HG02840 (cell line): ENCODE data around the gene AGFG1.
"Not testable (repeated sequence)": the region's sequence is repeated elsewhere in the genome, so short reads cannot be mapped to it uniquely, and the experiment has no call there.

Experiments
- ATAC-seq: cut with Tn5 transposase; IDR thresholded peaks from one replicate; pipeline ENCODE4 v1.9.1; 2021; ENCODE audit warnings: mild to moderate bottlenecking, moderate library complexity, moderate number of reproducible peaks; ENCODE audit not compliant: unreplicated experiment, low FRiP score

The AGFG1 gene

DNA sequence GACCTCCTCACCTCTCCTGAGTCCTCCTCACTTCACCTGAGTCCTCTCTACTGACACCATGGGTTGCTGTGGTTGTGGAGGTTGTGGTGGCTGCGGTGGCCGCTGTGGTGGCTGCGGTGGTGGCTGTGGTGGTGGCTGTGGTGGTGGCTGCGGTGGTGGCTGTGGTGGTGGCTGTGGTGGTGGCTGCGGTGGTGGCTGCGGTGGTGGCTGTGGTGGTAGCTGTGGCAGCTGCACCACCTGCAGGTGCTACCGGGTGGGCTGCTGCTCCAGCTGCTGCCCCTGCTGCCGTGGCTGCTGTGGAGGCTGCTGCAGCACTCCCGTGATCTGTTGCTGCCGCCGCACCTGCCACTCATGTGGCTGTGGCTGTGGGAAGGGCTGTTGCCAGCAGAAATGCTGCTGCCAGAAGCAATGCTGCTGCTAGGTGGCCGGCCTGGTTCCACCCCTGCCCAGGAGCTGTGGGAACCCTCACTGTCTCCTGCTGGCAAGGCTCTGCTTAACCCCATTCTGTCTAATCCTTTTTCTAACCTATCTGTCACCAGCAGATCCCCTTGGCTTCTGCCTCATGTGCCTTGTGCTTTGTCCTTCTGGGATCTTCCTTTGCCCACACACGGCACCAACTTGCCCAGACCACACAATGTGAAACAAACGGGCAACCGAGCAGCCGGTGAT is 127.0 kb downstream of the AGFG1 start, which contains the start of gene SCYGR2:
Gene SCYGR2 (plus strand): TSS at position 59 of the 669 bp plus-strand sequence. CDS start 0 bp downstream, at position 59.
- ATAC-seq = not testable (repeated sequence)

DNA sequence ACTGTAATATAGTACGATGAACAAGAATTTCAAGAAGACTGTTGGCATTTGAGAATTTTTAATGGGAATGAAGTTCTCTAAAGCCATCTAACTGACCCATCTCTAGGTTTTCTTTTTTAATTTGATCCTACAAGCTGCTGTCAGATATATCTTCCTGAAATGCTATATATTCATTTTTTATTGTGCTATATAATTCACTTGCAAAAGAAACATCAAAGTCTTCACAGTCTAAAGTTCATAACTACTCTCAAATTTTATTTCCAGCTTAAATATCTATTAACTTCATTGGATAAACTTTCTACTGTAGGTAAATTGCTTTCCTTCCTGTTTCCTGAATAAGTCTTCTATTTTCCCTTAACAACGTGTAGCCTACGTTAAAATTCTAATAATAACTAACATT is 130.4 kb downstream of the AGFG1 start:
- ATAC-seq = no peak

DNA sequence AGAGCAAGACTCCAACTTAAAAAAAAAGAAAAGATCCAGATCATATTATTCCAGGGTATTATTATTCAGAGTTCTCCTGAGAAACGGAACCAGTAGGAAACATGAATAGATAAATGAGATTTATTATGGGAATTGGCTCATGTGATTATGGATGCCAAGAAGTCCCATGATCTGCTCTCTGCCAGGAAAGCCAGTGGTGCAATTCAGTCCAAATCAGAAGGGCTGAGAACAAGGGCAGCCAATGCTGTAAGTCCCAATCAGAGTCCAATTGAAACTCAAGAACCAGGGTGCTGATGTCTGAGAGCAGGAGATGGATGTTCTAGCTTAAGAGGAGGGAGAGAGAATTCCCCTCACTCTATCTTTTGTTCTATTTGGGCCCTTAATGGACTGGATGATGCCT is 134.5 kb downstream of the AGFG1 start:
- no peak for ATAC-seq

DNA sequence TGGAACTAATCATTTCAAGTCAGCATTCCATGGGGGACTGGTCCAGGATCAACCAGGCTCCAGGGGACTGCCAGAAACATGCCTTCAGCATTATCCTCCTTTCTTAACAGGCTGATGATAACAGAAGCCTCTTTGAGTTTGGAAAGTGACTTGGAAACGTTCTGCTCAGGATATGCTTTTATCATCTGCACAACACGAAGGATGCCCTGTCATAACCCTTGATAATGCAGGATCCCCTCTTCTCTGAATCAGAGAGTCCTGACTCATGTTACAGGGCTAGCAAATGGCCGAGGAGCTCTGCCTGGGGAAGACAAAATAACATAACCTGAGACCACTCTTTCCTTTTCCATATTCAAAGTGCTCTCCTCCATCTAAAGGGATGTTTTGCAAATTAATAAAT is 136.0 kb downstream of the AGFG1 start:
- ATAC-seq = no peak

DNA sequence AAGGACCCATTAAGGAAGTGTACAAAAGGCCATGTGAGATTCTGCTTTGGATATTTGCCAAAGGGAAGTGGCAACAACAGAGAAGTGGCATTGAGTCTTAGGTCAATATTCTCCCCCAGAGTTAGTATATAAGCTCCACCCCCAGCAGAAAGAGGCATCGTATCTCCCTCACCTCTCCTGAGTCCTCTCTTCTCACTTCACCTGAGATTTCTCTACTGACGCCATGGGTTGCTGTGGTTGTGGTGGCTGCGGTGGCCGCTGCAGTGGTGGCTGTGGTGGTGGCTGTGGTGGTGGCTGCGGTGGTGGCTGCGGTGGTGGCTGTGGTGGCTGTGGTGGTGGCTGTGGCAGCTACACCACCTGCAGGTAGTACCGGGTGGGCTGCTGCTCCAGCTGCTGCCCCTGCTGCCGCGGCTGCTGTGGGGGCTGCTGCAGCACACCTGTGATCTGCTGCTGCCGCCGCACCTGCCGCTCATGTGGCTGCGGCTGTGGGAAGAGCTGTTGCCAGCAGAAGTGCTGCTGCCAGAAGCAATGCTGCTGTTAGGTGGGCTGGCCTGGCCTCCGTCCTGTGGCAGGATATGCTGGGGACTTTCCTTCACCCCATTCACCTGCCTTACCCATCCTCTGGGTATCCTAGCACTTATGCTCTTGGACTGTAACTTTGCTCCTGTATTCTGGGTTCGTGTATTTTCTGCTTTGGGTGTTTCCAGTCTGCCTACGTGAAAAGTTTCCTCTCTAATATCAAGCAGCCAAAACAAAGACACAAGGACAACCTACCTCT is 136.8 kb downstream of the AGFG1 start:
- no peak for ATAC-seq

DNA sequence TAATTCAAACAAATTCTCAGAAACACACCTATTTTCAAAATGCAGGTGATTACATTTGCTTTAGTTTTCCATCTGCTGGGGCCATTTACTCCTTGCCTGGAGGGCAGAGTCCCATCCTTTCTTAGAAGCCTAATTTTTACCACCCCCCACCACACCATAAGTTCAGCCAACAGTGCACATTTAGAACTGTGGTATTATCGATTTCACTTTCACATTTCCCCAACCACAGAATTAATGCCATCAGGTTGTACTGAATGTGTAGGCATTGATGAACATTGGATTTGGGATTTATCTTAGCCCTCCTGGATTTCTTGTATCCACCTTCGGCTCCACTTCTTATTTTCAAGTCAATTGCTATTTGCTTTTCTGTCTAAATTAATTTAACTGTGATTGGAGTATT is 138.2 kb downstream of the AGFG1 start:
- no peak for ATAC-seq
